Left ventricle myocardium superior (tissue), 1 donor: ENCODE measurements around the gene PPP5C. TPM values are rescaled to one million over a fixed set of nuclear protein-coding genes. Genes with fewer than 3 reads are reported as not detected.

Source experiments
- ATAC-seq: fragments of 200-7000 bp; cut with Tn5 transposase; one replicate; pipeline ENCODE4 v1.9.1; 2020; ENCODE audit warnings: mild to moderate bottlenecking, moderate library complexity
- DNase-seq: peaks from one replicate; pipeline ENCODE4 v3.0.0-alpha.2; 2020
- intact Hi-C: fragments of 100-400 bp; cut with micrococcal nuclease; formaldehyde crosslinking; loops from one replicate; pipeline ENCODE4 v1.11.0; 2022
- total RNA-seq: library from RNA; stranded (reverse); fragmentation: NEBNext Ultra II Directional; extraction: Animal tissue kit (Norgen Biotek cat#: 25700); gene quantifications from one replicate; pipeline ENCODE4 v1.2.1, GENCODE V29; 2021
- donor health status: DM: no; HTN: yes; CAD: no; lungs with severe emphysema.

PPP5C gene
- total RNA-seq, 1 donor from 2014 or later: 72.5 TPM

DNA sequence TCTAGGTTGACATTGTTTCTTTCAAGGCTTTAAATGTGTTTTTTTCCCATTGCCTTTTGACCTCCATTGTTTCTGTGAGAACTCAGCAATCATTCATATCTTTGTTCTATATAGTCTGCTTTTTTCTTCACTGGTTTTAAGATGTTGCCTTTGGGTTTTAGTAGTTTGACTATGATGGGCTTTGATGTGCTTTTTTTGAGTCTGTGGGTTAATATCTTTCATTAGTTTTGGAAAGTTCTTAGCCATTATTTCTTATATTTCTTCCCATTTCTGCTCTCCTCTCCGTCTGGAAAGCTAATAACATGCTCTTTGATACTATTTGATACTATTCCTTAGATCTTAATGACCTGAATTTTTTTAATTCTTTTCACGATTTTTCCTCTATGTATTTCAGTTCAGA is 33.8 kb downstream of the PPP5C start:
- no peak for DNase-seq
- no peak for ATAC-seq
- intact Hi-C loops: no loop called here

DNA sequence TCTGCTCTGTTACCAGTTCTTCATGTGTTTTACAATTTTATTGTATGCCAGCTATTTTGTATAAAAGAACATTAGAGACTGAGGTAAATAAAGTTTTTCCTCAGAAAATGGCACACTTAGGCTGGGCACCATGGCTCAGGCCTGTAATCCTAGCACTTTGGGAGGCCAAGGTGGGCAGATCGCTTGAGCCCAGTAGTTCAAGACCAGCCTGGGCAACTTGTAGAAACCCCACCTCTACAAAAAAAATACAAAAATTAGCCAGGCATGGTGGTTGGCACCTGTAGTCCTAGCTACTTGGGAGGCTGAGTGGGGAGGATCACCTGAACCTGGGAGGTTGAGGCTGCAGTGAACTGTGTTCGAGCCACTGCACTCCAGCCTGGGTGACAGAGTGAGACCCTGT is 34.5 kb downstream of the PPP5C start:
- intact Hi-C loops: no loop called here
- DNase-seq: no peak
- no peak for ATAC-seq

DNA sequence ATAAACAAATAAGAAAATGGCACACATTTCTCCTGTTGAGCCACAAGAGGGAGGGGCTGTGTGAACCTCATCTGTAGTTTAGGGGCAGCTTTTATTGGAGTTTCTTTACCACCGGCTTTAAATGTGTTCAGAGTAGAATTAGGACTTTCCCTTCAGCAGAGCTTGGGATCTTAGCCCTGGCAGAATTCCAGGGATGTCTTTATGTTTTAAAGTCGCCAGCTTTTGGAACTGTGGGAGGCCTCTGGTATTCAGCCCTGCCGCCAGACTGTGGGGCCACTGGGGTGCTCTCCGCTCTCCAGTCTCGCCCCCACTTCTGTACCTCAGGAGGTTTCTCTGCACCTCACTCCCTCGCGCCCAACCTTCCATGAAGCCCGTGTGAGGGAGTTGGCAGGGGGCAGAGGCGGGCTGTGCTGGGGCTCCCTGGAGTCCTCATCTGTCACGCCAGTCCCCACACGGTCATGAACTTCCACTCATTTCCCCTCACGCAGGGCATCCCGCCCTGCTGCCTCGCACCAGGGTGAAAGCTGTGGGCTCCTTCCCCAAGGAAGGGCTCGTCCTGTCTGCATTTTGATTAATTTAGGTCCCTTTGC is 35.0 kb downstream of the PPP5C start:
- intact Hi-C loops: no loop called here
- ATAC-seq: no peak
- DNase-seq: no peak

DNA sequence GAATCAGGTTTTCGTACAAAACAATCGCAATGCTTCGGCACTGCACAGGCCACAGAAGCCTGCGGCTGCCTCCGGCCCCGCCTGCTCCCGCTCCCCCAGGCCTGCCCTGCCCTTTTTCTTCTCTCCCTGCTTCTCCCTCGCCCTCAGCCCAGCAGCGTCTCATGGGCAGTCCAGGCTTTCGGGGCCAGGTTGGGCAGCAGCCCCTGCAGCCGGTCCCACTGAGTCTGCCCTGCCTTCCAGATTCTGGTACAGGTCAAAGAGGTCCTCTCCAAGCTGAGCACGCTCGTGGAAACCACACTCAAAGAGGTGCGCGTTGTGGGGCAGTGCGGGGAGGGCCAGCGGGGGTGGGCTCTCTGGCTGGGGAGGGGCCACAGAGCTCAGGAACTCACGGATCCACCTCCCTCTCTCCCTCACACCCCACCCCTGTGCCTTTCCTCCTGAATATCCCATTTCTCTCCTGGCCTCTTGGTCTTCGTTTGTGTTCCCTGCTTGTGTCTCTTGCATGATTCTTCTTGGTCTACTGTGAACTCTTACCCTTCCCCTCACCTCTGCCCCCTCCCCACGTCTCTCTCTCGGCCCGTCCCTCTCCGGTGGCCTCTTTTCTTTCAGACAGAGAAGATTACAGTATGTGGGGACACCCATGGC is 36.4 kb downstream of the PPP5C start:
- ATAC-seq (no peak), DNase-seq (no peak)
- intact Hi-C loops: no loop called here

DNA sequence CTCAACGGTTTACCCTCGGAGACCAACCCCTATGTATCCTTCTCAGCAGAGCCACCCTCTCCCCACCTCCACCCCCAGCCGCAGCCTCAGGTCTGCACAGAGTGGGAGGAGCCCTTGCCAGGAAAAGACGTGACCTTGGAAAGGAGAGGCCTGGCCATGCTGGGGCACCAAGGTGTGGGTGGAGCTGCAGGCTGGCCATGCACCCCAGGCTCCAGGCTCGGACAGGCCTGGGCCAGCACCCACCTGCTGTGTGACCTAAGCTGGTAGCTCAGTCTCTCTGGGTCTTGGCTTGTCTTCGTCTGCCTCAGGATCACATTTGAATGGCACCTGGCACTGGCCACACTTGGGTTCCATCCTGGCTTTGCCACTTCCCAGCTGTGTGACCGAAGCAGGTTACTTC is 37.0 kb downstream of the PPP5C start:
- intact Hi-C loops: no loop called here
- DNase-seq: no peak
- peak; percentile 57 for ATAC-seq

DNA sequence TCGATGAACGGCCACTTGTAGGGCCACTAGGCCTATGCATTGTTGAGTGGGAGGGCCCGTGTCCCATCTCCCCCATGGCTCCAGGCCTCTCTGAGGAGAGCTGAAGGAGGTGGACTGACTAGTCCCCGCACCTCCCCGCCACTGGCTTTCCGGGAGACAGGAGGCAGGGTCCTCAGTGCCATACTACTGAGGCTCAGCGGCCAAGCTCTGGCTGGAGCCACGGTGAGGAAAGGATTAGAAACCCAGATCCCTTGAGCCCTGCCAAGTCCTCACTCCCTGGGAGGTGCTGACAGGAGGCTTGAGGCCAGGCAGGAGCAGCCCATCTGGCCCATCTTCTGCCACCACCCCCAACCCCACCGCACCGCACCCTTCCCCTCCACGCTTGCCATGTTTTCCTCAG is 37.5 kb downstream of the PPP5C start:
- intact Hi-C loops: no loop called here
- peak; percentile 79 for ATAC-seq
- peak; percentile 70 for DNase-seq

DNA sequence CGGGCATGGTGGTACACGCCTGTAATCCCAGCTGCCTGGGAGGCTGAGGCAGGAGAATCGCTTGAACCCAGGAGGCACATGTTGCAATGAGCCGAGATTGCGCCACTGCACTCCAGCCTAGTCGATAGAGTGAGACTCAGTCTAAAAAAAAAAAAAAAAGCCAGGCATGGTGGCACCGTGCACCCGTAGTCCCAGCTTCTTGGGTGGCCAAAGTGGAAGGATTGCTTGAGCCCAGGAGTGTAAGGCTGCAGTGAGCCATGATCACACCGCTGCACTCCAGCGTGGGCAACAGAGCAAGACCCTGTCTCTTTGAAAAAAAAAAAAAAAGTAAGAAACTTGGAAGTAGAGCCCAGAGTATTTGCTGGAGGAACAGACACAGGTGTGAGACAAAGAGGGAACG is 38.7 kb downstream of the PPP5C start:
- no peak for ATAC-seq
- DNase-seq: no peak
- intact Hi-C loops: no loop called here

DNA sequence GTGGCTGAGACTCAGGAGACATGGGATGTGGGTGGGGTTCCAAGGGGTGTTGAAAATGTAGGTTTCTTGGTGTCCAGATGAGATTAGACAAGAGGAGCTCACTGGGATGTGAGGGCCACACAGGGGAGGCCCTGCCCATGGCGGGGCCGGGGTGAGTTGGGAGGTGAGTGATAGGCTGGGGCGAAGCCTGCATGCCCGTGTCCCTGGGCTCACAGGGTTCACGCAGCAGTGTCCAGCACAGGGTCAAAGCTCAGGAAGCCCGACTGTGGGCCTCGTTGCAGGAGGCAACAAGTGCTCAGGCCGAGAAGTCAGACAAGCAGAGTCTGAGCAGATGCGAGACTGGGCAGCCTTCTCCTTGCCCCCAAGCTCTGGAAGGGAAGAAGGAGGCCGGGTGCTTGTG is 39.3 kb downstream of the PPP5C start:
- intact Hi-C loops: no loop called here
- ATAC-seq (no peak), DNase-seq (no peak)

DNA sequence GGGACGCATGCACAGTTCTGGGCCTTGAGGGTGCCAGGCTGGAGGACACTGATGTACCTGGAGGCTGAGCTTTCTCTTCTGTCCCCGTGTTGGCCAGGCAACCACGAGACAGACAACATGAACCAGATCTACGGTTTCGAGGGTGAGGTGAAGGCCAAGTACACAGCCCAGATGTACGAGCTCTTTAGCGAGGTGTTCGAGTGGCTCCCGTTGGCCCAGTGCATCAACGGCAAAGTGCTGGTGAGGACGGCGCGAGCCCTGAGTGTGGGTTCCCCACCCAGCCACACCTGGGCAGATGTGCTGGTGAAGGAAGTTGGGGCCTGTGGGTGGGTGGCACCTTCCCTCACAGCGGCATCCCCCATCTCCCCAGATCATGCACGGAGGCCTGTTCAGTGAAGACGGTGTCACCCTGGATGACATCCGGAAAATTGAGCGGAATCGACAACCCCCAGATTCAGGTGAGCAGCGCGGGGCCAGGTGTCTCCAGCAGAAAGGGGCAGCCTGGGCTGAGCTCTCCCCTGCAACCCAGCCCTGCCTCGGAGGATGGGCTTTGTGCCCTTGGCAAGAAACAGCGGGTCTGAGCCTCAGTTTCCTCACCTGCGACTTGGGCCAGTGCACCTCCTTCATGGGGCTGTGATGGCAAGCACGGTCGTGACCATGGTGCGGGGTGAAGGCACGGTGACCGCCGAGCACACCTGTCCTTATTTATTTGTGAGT is 40.3 kb downstream of the PPP5C start:
- DNase-seq (no peak), ATAC-seq (no peak)
- intact Hi-C loops: no loop called here

DNA sequence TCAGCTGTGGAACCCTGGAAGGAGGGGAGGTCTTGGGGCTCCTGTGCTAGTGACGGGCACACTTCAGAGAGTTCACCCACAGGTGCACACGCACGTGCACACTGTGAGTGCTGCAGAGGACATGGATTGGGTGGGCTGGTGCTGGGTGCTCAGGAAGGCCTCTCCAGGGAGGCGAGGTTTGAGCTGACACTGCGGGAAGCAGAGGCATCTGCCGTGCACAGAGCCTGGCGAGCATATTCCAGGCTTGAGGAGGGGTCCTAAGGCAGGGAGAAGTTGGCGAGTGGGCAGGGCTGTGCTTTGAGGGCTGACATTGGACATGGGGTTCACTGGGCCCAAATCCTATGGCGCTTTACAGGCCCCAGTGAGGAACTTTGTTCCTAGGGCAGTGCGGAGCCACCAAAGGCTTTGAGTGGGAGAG is 40.8 kb downstream of the PPP5C start:
- ATAC-seq (no peak), DNase-seq (no peak)
- intact Hi-C loops: no loop called here

DNA sequence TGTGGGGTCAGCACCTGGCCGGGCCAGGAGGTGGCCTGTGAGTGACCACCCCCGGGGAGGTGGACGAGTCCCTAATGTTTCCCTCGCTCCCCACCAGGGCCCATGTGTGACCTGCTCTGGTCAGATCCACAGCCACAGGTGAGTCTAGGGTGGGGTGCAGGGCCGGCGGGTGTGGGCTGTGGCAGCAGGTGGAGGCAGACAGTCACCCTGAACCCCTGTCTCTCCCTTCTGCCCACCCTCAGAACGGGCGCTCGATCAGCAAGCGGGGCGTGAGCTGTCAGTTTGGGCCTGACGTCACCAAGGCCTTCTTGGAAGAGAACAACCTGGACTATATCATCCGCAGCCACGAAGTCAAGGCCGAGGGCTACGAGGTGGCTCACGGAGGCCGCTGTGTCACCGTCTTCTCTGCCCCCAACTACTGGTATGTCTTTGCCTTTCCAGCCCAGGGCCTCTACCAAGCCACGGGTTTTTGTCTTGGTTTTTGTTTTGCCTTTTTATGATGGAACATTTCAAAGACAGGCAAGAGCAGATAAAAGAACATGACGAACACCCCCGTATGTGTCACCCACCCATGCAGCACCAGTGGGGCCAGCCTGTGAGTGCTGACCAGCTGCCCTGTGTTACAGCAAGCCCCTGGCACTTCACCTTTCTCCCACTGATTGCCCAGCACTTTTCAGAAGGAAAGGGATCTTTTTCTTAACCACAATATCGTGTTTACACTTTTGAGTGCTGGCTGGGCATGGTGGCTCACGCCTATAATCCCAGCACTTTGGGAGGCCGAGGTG is 41.6 kb downstream of the PPP5C start:
- ATAC-seq (no peak), DNase-seq (no peak)
- intact Hi-C loops: no loop called here

DNA sequence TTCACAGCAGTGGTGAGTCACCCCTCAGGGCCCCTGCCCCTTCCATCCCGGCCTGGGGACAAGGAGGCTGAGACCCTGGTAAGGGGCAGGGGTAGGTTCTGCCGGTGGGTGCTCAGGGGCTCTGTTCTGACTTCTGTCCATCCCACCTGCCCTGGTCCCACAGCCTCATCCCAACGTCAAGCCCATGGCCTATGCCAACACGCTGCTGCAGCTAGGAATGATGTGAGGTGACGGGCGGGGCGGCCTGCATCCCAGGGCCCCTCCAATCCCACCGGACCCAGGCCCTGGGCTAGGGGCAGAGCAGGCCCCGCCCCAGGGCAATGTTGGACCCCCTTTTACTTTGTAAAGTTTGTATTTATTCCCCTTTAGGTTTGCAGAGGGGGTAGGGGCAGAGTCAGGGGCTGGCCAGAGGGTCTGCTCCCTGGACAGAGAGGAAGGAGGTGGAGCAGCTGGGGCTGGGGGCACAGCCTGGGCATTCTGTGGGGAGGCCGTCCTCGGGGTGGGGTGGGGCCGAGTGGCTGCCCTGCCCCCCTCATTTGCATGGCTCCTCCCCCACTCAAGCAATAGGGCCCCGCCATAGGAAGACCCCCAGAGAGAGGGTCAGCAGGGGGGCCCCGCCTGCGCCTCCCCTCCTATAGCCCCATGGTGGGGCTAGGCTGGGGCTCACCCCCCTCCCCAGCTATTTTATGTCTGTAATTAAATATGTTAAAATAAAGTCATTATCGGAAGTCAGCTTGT is 43.4 kb downstream of the PPP5C start:
- ATAC-seq (no peak), DNase-seq (no peak)
- intact Hi-C loops: no loop called here

DNA sequence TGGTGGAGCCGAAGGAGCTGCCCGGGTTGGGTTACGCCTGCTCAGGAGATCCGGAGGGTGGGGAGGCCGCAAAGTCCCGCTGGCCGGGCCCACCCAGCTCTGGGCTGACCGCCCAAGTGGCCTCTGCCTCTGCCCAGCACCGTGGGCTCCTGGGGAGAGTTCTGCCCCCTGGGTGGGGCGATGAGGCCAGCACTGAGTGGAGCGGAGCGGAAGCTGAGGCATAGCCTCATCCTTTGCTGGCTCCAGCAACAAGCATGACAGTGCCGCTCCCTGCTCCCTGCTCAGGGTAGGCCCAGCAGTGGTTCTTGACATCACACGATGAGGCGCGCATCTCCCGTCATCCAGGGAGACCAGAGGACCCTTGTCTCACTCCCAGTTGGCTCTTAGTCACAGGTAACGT is 44.0 kb downstream of the PPP5C start:
- ATAC-seq: no peak
- DNase-seq: no peak
- intact Hi-C loops: no loop called here

DNA sequence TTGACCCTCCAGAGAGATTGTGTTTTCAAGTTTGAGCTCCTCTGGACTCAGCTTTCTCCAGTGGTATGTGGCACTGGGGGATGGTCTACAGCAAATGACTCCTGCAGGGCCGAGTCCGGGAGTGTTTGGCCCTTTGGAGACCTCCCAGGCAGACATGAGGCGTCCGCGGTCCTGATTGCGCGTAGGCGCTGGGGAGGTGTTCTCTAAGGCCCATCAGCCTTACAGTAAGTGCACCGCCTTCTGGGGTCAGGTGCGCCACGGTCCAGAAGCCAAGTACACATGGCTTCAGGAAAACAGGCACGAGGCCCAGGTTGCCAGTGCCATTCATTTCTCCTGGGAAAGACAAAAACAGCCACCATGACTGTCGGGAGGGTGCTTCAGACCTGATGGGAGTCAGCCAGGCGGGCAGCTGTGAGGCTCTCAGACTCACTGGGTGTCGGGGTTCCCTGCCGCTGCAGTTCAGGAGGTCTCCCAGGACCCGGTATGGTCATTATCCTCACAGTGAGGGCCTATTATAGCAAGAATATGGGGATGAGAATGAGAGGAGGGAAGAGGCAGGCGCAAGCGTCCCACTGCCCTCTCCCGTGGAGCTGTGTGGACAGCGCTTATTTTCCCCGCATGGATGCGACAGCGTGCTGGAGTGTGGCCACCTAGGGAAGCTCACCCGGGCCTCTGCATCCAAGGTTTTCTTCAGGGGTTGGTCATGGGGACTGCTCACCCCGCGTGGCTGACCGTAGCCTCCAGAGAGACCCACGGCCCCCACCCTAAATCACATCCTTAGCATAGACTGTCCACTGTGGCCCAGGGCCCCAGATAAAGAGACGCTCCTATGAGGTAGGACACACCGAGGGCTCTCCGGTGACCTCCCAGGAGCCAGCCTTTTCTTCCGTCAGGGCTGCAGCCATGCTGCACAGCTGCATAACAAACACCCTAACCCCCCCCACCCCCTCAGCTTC is 44.7 kb downstream of the PPP5C start:
- intact Hi-C loops: no loop called here
- DNase-seq: no peak
- ATAC-seq: no peak

DNA sequence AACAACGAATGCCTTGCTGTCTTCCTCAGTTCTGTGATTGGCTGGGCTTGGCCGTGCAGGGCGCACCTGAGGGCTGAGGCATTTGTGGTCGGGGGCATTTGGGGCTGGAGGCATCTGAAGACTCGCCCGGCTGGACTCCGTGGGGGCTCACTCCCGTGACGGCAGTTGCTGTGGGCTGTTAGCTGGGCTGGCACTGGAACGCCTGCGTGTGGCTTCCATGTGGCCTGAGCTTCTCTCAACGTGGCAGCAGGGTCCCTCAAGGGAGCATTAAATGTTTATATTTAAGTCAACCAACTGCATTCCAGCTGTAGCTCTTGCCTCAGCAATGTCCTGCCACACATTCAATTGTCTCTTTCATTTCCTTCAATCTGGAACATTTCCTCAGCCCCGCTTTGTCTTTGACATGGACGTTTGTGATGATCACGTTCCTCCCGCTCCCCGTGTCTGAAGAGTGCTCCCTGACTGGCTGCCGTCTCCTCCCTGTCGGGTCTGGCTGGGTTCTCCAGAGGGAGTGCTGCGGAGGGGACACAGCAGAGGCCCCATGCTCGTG is 45.4 kb downstream of the PPP5C start:
- ATAC-seq (no peak), DNase-seq (no peak)
- intact Hi-C loops: no loop called here

DNA sequence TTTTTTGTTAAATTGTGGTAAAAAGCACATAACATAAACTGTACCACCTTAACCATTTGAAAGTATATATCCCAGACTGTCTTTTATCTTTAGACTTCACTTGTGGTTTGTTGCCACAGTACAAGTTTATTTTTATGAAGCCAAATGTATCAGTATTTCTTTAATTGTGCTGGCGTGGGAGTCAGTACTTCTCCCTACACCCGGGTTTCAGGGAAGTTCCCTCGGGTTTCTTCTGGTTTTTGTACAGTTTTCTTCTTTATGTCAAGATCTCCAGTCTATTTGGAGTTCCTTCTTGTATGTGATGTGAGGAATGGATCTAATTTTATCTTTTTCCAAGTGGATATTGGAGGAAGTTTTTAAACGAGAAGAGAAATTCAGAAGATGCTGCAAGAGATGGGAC is 46.0 kb downstream of the PPP5C start:
- no peak for DNase-seq
- intact Hi-C loops: no loop called here
- ATAC-seq: no peak

DNA sequence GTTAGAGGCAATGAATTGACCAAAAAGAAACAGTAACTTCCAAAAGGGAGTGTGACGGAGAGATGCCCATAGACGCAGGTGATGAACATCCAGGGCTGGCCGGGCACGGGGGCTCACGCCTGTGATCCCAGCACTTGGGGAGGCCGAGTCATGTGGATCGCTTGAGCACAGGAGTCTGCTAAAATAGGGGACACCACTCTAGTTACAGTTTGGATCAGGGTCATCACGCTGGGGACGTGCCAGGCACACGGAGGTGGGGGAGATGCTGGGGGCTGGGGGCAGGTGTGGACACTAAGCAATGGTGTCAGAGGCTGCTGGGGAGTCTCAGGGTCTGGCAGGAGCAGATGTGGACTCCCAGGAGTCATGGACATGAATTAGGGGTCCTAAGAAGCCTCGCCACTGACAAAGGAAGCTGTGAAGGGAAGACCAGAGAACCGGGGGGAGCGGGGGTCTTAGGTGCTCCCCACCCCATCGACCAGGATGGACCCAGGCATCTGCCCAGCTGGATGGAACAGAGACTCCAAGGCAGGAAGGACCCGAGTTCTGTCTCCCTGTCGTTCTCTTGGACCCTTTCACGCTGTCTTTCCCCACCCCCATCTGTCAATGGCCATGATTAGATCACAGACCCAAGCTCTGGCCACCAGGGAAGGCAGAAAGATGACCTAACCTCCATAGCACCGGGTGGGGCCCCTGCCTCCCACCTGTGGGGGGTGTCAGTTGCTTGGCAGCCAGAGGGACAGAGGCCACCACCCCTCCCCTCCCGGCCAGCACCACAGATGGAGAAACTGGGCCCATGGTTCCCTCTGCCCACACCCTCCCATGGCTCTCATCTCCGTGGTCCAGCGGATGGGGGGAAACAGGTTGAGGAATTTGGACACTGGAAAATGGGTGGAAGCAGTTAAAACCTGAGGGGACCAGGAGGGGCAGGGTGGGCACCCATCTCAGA is 46.8 kb downstream of the PPP5C start:
- ATAC-seq (no peak), DNase-seq (no peak)
- intact Hi-C loops: no loop called here
